ENCODE data around the gene IGF2BP2.

GRCh38 chr3:185646382-185647133, 178.3 kb downstream of the IGF2BP2 start:
- TF ChIP-seq POLR2A (IDR thresholded peaks at IDR 0.05; ENCODE audit: low read length) (no peak), GATA1 (IDR thresholded peaks at IDR 0.05; ENCODE audit: low read depth, low read length) (no peak)
